Cardiac muscle cell (in vitro differentiated cells and primary cell): ENCODE results near the gene FBLN1. TPM values are rescaled to one million over a fixed set of nuclear protein-coding genes. Genes with fewer than 3 reads are reported as not detected.

Experiments
- DNase-seq, 2 donors: peaks; one replicate each; pipeline versions ENCODE4 v3.0.0 to v3.0.0-alpha.2; 2010 to 2017; ENCODE audit warnings: low read depth in 1 of 2, low spot score in 1 of 2
- H3K27ac ChIP-seq: fragments of 200-600 bp; sonication (generic); 2 replicates; pipeline ENCODE4 v1.5.1; 2016
- H3K27me3 ChIP-seq: fragments of 200-600 bp; sonication (generic); 2 replicates; pipeline ENCODE4 v1.6.0; 2016; ENCODE audit warnings: control low read depth
- H3K36me3 ChIP-seq: fragments of 200-600 bp; sonication (generic); 2 replicates; pipeline ENCODE4 v1.5.1; 2016; ENCODE audit warnings: control low read depth
- H3K4me1 ChIP-seq: fragments of 200-600 bp; sonication (generic); 2 replicates; pipeline ENCODE4 v1.8.1; 2017; ENCODE audit warnings: low read depth, mild to moderate bottlenecking, mixed run types
- H3K4me3 ChIP-seq: fragments of 200-600 bp; sonication (generic); 2 replicates; pipeline ENCODE4 v1.5.1; 2016; ENCODE audit warnings: mild to moderate bottlenecking
- H3K9me3 ChIP-seq: fragments of 200-600 bp; sonication (generic); 2 replicates; pipeline ENCODE4 v1.5.1; 2017; ENCODE audit warnings: low read depth, mild to moderate bottlenecking, control low read depth
- polyA plus RNA-seq: library from polyadenylated mRNA; unstranded; fragments of >200 nt; fragmentation: Nextera tagmentation; extraction: Ambion mirVana; gene quantifications from 2 replicates; pipeline ENCODE4 v1.2.1, GENCODE V29; 2016
- total RNA-seq: library from RNA; depleted of rRNA; stranded (reverse); fragments of >200 nt; gene quantifications from 2 replicates; pipeline ENCODE4 v1.2.3, GENCODE V29; 2016
- TF ChIP-seq, protein P1 (sequence below): IDR thresholded peaks from 2 replicates; pipeline ENCODE4 v1.5.1; 2012; ENCODE audit warnings: low read depth, mild to moderate bottlenecking, low read length

FBLN1 gene
- total and polyA plus RNA-seq, 2 experiments from 2014 or later, result 53.8 to 55.7 TPM

DNA sequence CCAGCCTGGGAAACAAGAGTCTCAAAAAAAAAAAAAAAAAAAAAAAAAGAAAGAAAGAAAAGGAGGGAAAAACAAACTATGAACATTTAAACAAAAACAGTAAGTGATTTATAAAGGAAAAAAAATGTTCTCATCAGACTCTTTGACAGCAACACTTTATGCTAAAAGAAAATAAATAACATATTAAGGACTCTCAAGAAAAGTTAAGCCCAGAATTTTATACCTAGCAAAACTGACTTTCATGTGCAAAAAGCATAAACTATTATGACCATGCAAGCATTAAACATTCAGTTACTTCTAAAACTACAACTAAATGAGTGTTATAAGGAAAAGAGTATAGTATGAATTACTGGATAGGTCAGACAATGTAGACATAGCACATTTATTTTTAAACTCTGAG is 68.4 kb downstream of the FBLN1 start:
- H3K4me1 ChIP-seq, result no peaks in the 10 kb centered on the region
- no peak overlapping the region for H3K4me3 ChIP-seq
- no peaks in the 10 kb centered on the region for H3K36me3 ChIP-seq
- TF ChIP-seq, protein P1, sequence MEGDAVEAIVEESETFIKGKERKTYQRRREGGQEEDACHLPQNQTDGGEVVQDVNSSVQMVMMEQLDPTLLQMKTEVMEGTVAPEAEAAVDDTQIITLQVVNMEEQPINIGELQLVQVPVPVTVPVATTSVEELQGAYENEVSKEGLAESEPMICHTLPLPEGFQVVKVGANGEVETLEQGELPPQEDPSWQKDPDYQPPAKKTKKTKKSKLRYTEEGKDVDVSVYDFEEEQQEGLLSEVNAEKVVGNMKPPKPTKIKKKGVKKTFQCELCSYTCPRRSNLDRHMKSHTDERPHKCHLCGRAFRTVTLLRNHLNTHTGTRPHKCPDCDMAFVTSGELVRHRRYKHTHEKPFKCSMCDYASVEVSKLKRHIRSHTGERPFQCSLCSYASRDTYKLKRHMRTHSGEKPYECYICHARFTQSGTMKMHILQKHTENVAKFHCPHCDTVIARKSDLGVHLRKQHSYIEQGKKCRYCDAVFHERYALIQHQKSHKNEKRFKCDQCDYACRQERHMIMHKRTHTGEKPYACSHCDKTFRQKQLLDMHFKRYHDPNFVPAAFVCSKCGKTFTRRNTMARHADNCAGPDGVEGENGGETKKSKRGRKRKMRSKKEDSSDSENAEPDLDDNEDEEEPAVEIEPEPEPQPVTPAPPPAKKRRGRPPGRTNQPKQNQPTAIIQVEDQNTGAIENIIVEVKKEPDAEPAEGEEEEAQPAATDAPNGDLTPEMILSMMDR, result no peak
- no peaks in the 10 kb centered on the region for H3K27me3 ChIP-seq
- H3K27ac ChIP-seq, result no peak overlapping the region
- H3K9me3 ChIP-seq, result no peaks in the 10 kb centered on the region
- DNase-seq, result no peak

DNA sequence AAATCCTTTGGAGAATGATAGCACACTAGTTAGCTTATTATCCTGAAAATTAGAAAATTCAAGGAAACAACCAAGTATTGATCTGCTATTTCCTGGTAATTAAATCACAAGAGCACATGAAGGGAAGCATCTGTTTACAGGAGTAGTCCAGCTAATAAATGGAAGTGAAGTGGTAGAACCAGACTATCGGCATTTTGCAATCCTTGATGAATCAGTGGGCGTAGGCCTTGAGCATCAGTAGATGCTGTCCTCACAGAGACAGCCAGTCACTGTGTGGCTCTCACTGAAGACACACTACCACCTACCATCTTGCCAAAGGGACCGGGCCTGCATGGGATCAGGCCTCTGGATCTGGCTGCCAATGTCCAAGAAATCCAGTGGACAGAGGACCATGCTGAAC is 69.8 kb downstream of the FBLN1 start:
- H3K4me1 ChIP-seq, result no peaks in the 10 kb centered on the region
- no peaks in the 10 kb centered on the region for H3K9me3 ChIP-seq
- H3K27ac ChIP-seq, result no peak overlapping the region
- peaks cover 3% of the 10 kb centered on the region for H3K27me3 ChIP-seq
- DNase-seq, result no peak
- TF ChIP-seq, protein P1, result no peak
- H3K4me3 ChIP-seq, result no peak overlapping the region
- no peaks in the 10 kb centered on the region for H3K36me3 ChIP-seq

DNA sequence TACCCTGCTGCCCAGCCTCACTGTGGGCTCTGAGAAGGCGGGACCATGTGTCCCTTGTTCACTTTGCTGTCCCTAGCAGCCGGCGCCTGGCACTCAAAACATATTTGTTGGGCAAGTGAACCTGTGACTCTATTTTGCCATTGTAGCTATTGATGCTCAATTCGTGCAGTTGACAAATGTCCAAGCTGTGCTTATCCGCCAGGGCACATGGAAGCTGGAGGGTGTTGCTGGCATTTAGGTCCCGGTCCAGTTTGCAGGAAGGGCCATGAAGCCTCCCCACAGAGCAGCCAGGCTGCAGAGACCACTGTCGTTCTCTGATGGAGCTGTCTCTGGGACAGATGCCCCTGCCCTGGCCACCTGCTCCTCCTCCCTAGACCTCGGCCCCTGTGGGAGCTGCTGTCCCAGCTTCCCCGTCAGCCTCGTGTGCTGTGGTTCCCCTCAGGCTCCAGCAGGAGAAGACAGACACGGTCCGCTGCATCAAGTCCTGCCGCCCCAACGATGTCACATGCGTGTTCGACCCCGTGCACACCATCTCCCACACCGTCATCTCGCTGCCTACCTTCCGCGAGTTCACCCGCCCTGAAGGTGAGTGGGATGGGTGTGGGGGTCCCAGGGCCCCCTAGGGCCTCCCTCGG is 71.5 kb downstream of the FBLN1 start:
- Histone ChIP-seq H3K36me3 (no peaks in the 10 kb centered on the region), H3K27me3 (peaks cover 5% of the 10 kb centered on the region), H3K4me1 (no peaks in the 10 kb centered on the region), H3K4me3 (no peak overlapping the region), H3K27ac (no peak overlapping the region), H3K9me3 (no peaks in the 10 kb centered on the region)
- DNase-seq, result no peak
- TF ChIP-seq, protein P1, result no peak

DNA sequence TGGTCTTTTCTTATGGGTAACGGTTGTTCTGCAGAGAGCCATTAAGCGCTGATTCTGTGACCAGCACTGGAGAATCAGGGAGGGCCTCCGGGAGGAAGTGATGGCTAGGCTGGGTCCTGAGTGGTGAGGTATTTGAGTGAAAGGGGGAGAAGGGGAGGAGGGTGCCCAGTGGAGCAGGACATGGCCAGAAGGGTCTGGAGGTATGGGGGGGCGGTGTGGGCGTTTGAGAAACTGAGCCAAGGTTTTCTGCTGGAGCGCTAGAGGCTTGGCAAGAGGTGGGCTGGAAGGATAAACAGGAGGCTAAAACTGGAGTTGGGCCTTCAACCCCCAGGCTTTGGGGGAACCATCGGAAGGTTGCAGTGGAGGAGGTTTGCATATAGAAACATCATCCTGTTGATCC is 72.5 kb downstream of the FBLN1 start:
- Histone ChIP-seq H3K9me3 (no peaks in the 10 kb centered on the region), H3K36me3 (no peaks in the 10 kb centered on the region), H3K4me1 (no peaks in the 10 kb centered on the region), H3K4me3 (no peak overlapping the region), H3K27ac (no peak overlapping the region), H3K27me3 (peaks cover 9% of the 10 kb centered on the region)
- TF ChIP-seq, protein P1, result no peak
- DNase-seq, result no peak

DNA sequence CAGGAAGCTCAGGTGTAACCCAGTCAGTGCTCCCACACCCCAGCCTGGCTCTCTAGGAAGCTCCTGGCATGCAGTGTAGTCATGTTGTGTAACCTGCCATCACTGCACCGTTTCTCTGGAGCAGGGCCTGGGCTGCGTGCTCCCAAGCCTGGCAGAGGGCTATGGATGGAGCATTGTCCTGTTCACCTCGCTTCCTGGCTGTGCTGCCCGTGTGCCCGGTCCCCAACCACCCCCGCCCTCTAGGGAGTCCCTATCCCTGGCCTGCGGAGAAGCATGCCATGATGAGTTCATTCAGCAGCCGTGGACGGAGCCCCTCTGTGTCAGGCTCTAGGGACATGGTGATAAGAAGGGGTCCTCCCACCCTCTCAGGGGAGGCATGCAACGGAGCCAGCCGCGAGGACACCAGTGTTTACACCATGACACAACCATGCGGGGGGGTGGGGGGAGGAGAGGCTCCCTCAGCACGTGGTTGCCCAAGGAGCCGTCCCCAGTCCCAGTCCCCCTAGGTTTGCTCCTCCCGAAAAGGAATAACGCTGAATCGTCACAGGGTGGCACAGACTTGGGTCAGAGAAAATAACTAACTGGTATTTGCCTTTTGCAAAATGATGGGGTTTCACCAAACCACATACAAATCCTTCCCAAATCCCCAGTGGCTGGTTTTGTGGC is 73.1 kb downstream of the FBLN1 start:
- peaks cover 12% of the 10 kb centered on the region for H3K27me3 ChIP-seq
- H3K9me3 ChIP-seq, result no peaks in the 10 kb centered on the region
- no peak overlapping the region for H3K27ac ChIP-seq
- no peaks in the 10 kb centered on the region for H3K4me1 ChIP-seq
- no peaks in the 10 kb centered on the region for H3K36me3 ChIP-seq
- TF ChIP-seq, protein P1, result no peak
- DNase-seq, result no peak
- H3K4me3 ChIP-seq, result no peak overlapping the region
